ENCODE data around the gene HOXD9.

GRCh38 chr2:176088937-176089842 lies 33.3 kb upstream of the HOXD9 start:
- TF ChIP-seq, protein P1, sequence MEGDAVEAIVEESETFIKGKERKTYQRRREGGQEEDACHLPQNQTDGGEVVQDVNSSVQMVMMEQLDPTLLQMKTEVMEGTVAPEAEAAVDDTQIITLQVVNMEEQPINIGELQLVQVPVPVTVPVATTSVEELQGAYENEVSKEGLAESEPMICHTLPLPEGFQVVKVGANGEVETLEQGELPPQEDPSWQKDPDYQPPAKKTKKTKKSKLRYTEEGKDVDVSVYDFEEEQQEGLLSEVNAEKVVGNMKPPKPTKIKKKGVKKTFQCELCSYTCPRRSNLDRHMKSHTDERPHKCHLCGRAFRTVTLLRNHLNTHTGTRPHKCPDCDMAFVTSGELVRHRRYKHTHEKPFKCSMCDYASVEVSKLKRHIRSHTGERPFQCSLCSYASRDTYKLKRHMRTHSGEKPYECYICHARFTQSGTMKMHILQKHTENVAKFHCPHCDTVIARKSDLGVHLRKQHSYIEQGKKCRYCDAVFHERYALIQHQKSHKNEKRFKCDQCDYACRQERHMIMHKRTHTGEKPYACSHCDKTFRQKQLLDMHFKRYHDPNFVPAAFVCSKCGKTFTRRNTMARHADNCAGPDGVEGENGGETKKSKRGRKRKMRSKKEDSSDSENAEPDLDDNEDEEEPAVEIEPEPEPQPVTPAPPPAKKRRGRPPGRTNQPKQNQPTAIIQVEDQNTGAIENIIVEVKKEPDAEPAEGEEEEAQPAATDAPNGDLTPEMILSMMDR (IDR thresholded peaks at IDR 0.05) = no peak
- TF ChIP-seq POLR2A (IDR thresholded peaks at IDR 0.05) = no peak
